Mesothelial cell of epicardium (in vitro differentiated cells): ENCODE measurements around the gene TGIF2. TPM values are rescaled to one million over a fixed set of nuclear protein-coding genes. Genes with fewer than 3 reads are reported as not detected.

ENCODE experiments used
- DNase-seq, 2 experiments: peaks; one replicate each; pipeline ENCODE4 v3.0.0; 2021; ENCODE audit warnings: low spot score in 2 of 2; ENCODE audit not compliant: unreplicated experiment in 2 of 2
- H3K27ac Mint-ChIP-seq: 2 replicates; pipeline ENCODE4 v1.8.0; 2021; ENCODE audit warnings: mixed read lengths
- H3K27me3 Mint-ChIP-seq: 2 replicates; pipeline ENCODE4 v1.8.0; 2021; ENCODE audit warnings: low read depth, mixed read lengths
- H3K36me3 Mint-ChIP-seq: 2 replicates; pipeline ENCODE4 v1.8.0; 2021; ENCODE audit warnings: mixed read lengths
- H3K4me1 Mint-ChIP-seq: 2 replicates; pipeline ENCODE4 v1.8.0; 2021; ENCODE audit warnings: mixed read lengths
- H3K4me3 Mint-ChIP-seq: 2 replicates; pipeline ENCODE4 v1.8.0; 2021; ENCODE audit warnings: mild to moderate bottlenecking, moderate library complexity, mixed read lengths
- H3K9me3 Mint-ChIP-seq: 2 replicates; pipeline ENCODE4 v1.8.0; 2021; ENCODE audit warnings: mixed read lengths
- total RNA-seq: library from RNA; stranded (reverse); gene quantifications from 3 replicates; pipeline ENCODE4 v1.2.1, GENCODE V29; 2021
- TF ChIP-seq, protein P1 (sequence below): fragments of 200-600 bp; sonication (generic); IDR thresholded peaks from one replicate; pipeline ENCODE4 v1.5.0; 2021; ENCODE audit warnings: antibody characterized with exemption; ENCODE audit not compliant: unreplicated experiment

The TGIF2 gene
- 94.4 to 101 TPM (median 98.4 TPM) in 3 replicates for total RNA-seq

GRCh38 chr20:36573103-36573797 lies at the start of gene TGIF2:
Gene TGIF2, plus strand, starts transcription at chr20:36573597. Its CDS starts 5,178 bp downstream, at chr20:36578775.
- DNase-seq, result peak; percentile 94 to 95
- Mint-ChIP-seq H3K36me3 (no peaks in the 10 kb centered on the region), H3K4me3 (peak within 1 kb of the TSS; percentile 81), H3K4me1 (peaks cover 46% of the 10 kb centered on the region), H3K9me3 (no peaks in the 10 kb centered on the region), H3K27ac (peak within 1 kb of the TSS; percentile 97), H3K27me3 (no peaks in the 10 kb centered on the region)
- TF ChIP-seq, protein P1, sequence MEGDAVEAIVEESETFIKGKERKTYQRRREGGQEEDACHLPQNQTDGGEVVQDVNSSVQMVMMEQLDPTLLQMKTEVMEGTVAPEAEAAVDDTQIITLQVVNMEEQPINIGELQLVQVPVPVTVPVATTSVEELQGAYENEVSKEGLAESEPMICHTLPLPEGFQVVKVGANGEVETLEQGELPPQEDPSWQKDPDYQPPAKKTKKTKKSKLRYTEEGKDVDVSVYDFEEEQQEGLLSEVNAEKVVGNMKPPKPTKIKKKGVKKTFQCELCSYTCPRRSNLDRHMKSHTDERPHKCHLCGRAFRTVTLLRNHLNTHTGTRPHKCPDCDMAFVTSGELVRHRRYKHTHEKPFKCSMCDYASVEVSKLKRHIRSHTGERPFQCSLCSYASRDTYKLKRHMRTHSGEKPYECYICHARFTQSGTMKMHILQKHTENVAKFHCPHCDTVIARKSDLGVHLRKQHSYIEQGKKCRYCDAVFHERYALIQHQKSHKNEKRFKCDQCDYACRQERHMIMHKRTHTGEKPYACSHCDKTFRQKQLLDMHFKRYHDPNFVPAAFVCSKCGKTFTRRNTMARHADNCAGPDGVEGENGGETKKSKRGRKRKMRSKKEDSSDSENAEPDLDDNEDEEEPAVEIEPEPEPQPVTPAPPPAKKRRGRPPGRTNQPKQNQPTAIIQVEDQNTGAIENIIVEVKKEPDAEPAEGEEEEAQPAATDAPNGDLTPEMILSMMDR, result no peak

DNA sequence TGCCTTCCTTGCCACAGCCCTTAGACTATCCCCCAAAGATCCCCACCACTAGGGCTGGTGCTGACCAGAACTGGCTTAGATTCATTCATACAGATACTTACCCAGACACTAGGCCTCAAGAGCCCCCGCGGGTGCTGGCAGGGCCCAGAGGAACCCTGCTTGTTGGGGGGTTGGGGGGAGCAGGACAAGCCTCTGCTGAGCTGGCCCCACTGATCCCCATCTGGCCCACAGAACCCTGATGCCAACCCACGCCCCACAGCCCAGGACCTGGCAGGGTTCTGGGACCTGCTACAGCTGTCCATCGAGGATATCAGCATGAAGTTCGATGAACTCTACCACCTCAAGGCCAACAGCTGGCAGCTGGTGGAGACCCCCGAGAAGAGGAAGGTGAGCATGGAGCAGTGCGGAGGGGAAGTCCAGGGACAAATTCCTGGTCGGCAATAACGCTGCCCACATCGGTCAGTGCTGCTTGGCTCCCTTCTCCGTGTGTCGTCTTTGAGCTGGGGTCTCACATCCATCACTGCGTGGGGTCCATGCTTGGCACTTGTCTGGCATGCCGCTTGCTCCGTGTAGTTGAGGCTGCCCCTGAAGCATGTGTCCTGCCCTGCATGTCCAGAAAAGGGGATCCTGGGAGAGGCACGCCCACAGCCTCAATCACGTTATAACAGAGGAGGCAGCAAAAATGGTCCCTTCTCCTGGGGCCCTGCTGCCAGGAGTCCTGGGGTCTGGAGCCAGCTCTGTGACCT lies 47.6 kb upstream of the TGIF2 start:
- Mint-ChIP-seq H3K27me3 (no peaks in the 10 kb centered on the region), H3K9me3 (no peaks in the 10 kb centered on the region), H3K4me3 (no peak overlapping the region), H3K27ac (no peak overlapping the region), H3K36me3 (peaks cover 46% of the 10 kb centered on the region), H3K4me1 (no peaks in the 10 kb centered on the region)
- TF ChIP-seq, protein P1, result no peak
- DNase-seq, result no peak

DNA sequence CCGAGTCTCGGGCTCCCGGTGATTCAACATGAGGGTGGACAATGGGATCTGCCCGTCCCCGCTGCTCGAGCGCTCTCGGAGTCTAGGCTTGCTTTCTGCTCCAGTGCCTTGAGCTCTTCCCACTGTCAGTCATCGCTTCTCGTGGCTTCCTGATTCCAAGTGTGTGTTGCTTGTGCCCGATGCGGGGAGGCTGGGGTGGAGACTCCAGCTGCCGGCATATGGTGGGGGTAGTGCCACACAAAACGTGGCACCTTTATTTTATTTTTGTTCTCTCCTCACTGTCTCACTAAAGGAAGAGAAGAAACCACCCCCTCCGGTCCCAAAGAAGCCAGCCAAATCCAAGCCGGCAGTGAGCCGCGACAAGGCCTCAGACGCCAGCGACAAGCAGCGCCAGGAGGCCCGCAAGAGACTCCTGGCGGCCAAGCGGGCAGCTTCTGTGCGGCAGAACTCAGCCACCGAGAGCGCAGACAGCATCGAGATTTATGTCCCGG lies 46.8 kb upstream of the TGIF2 start:
- Mint-ChIP-seq H3K4me1 (no peaks in the 10 kb centered on the region), H3K36me3 (peaks cover 46% of the 10 kb centered on the region), H3K4me3 (no peak overlapping the region), H3K27me3 (no peaks in the 10 kb centered on the region), H3K27ac (peak overlapping the region; percentile 50), H3K9me3 (no peaks in the 10 kb centered on the region)
- no peak for DNase-seq
- TF ChIP-seq, protein P1, result no peak

- Mint-ChIP-seq H3K9me3 (no peaks in the 10 kb centered on the region), H3K4me1 (no peaks in the 10 kb centered on the region), H3K27me3 (no peaks in the 10 kb centered on the region), H3K4me3 (no peak overlapping the region), H3K36me3 (peaks cover 42% of the 10 kb centered on the region), H3K27ac (peak overlapping the region; percentile 47)
- DNase-seq, result no peak
- TF ChIP-seq, protein P1, result no peak
These were observed 45.9 kb upstream of the TGIF2 start for GRCh38 chr20:36527331-36528125.

GRCh38 chr20:36528176-36528874 lies 45.1 kb upstream of the TGIF2 start:
- Mint-ChIP-seq H3K4me3 (no peak overlapping the region), H3K9me3 (no peaks in the 10 kb centered on the region), H3K4me1 (no peaks in the 10 kb centered on the region), H3K27ac (no peak overlapping the region), H3K36me3 (peaks cover 42% of the 10 kb centered on the region), H3K27me3 (no peaks in the 10 kb centered on the region)
- DNase-seq, result no peak
- TF ChIP-seq, protein P1, result no peak
